Activated T-helper 1 cell treated with Interleukin-2 at 50 U/mL for 16 hours (primary cell): ENCODE results near the gene FSCN2.

ENCODE experiments used
- DNase-seq: peaks from one replicate; pipeline ENCODE4 v3.0.0-alpha.2; 2020; ENCODE audit warnings: low read depth

FSCN2 gene

DNA sequence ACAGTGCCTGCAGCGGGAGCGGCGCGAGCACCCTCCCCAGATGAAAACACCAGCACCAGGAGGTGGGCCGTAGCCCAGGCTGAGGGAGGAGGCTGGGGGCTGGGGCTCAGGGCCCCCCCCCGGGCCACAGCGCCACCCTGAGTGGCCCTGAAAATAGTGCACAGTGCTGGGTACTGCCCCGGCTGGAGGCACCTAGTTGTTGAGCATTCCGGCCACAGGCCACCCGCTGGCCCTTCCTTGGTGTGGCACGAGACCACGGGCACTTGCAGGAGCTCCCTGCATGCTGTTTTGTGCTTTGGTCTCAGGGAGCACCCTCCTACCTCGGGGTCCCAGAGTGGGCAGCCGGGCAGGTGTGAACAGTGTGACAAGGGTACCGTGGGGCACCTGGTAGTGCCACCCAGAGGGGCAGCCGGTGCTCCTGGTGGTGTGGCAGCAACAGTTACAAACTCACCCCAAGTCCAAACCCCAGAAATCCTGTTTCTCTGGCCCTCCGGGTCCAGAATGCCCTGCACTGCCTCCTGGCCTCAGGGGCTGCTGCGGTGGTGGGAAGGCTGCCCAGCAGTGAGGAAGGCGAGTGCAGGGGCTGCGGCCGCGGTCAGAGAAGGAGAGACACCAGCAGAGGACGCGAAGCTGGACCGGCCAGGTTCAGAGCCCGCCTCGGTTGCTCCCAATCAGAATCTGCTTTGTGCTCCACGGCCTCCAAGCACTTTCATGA lies 11.9 kb downstream of the FSCN2 start:
- DNase-seq, result no peak

- DNase-seq, result no peak
Observed at GRCh38 chr17:81540676-81541027, 12.5 kb downstream of the FSCN2 start.

- DNase-seq, result no peak
Observed at GRCh38 chr17:81541123-81541522, 12.9 kb downstream of the FSCN2 start.

GRCh38 chr17:81542431-81543338 lies 14.5 kb downstream of the FSCN2 start:
- no peak for DNase-seq

- no peak for DNase-seq
Observed at GRCh38 chr17:81543339-81543675, 15.1 kb downstream of the FSCN2 start.

GRCh38 chr17:81543756-81544155 lies 15.6 kb downstream of the FSCN2 start:
- DNase-seq, result no peak

- no peak for DNase-seq
Observed at GRCh38 chr17:81544281-81544974, 16.3 kb downstream of the FSCN2 start.

DNA sequence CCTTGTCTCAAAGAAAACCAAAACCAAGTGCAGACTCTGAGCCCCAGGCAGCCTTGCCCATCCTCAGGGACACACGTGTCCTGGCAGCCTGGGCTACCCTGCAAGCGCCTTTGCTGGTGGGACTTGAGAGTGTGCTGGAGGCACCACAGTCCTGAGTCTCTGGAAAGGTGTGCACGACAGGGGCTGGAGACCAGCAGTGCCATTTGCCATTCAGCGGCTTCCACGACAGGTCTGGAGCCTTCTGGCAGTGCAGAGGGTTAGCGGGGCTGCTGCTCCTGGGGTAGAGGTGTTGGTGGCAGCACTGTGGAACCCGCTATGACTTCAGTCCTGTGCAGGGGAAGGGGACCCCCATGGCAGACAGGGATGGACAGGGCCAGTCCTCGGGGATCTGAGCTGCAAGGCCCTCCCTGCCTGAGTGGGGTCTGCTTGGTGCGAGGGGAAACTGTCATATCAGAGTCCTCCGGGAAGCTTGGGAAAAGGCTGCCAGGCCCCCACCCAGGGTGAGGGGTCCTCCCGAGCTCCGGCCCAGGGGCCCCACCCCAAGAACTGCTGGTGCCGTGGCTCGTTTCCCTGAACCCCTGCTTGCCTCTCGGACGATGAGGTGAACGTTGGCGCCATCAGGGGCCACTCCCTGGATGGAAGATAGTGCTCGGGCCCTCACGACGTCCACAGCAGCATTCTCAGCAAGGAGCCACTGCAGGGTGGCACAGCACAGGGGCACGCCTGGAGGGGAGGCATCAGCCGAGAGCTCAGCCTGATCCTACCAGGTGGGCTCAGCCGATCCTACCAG lies 17.2 kb downstream of the FSCN2 start:
- DNase-seq, result no peak

GRCh38 chr17:81546906-81547613 lies 18.9 kb downstream of the FSCN2 start:
- no peak for DNase-seq

DNA sequence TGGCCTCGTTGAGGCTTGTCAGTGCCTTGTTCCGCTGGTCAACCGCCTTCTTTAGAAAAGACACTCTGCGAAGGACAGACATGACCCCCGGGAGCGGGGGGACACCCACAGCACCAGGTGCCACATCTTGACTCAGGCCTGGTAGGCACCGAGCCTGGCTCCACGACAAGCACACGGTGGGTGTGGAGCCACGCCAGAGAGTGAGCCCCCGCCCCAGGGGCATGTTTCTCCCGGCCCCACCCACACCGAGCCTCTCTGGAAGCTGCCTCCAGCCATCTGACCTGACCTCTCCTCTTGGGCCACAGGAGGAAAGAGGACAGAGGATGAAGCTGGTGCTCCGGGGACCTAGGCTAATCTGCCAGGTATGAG lies 19.4 kb downstream of the FSCN2 start:
- DNase-seq, result no peak

DNA sequence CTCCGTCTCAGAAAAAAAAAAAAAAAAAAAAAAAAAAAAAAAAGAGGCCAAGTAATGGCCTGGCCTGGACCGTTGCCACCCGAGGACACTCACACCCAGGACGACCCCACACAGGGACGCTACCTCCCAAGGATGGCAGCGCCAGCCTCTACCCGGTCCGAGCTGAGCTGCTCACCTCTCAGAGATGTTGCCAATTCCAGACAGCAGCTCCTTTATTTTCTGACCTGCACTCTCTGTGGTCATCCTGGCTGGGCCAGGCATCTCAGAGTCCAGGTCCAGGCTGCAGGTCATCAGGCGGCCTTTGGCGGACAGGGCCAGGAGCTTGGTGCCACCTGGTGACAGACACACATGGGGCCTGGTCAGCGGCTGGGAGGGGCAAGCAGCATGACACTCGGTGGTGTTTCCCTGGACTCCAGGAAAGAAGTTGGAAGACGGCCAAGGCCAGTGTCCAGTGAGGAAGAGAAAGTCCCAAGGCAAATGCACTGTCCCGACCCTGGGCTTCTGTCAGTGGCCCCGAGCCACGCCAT lies 20.9 kb downstream of the FSCN2 start:
- DNase-seq, result no peak

GRCh38 chr17:81549826-81550225 lies 21.6 kb downstream of the FSCN2 start:
- no peak for DNase-seq

DNA sequence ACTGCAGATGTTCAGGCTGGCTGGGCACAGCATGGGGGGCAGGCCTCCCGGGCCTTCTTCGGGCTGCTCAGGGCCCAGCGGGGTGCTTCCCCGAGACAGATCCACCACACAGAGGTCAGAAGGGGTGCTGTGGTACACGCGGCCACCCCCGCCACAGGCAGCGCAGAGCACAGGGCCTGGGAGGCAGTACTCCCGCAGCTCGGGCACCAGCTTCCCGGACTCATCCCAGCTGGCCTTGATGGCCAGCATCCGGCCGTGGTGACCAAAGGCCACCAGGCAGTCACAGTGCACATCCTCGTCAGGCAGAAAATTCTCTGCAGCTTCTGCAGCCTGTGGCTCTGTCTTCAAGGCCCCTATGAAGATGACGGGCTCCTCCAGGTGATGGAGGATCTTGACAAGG lies 22.1 kb downstream of the FSCN2 start:
- no peak for DNase-seq

DNA sequence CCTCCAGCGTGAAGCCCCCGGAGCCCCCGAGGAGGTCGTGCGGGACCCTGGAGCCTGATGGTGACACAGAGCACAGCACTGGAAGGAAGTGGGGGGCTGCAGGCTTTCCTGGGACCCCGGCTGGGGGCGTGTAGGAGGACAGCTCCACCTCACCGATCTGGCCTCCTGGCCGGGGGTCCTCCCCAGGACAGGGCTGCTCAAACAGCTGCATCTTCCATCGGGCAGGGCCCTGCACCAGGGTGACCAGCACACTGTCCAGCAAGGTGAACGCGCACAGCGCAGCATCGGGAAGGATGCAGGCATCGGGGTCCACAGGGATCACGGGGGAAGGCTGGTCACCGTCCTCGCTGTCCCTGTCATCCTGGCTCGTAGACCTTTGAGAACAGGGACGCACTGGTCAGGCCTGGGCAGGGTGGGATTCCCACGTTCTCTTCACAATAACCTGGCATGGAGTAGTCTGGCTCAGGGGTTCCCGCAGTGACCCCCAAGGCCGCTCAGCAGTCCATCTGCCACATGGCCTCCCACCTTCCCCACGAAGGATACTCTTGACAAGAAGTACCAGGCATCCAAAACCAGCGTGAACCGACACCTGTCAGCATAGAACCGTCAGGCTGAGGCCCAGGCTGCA lies 22.8 kb downstream of the FSCN2 start:
- DNase-seq, result no peak

- DNase-seq, result no peak
Observed at GRCh38 chr17:81551458-81552243, 23.5 kb downstream of the FSCN2 start.

GRCh38 chr17:81552244-81553017 lies 24.3 kb downstream of the FSCN2 start, which contains the start of gene FAAP100:
Gene FAAP100 (minus strand): TSS chr17:81552353. CDS start chr17:81552330, 23 bp downstream.
- peak; percentile 76 for DNase-seq

- DNase-seq, result peak; percentile 61
Observed at GRCh38 chr17:81553018-81553615, 24.9 kb downstream of the FSCN2 start.

GRCh38 chr17:81553616-81554181 lies 25.5 kb downstream of the FSCN2 start:
- no peak for DNase-seq
